Bronchial epithelial cell (primary cell): Measurements from ENCODE around the gene CEACAM8. TPM values are rescaled to one million over a fixed set of nuclear protein-coding genes. Genes with fewer than 3 reads are reported as not detected.
A peak's percentile ranks its signal among the peaks of the same experiment; 100 is the strongest.

Source experiments
- DNase-seq: peaks from one replicate; pipeline ENCODE4 v3.0.0-alpha.2; 2010; ENCODE audit warnings: low read depth
- FAIRE-seq: peaks from 2 replicates; lab custom pipeline; 2011; peaks lifted over from hg19 to GRCh38; lab: Jason Lieb, UNC
- H3K27me3 ChIP-seq: 2 replicates; pipeline ENCODE4 v1.5.1; 2011; ENCODE audit warnings: low read length; ENCODE audit not compliant: control insufficient read depth, insufficient read depth
- H3K36me3 ChIP-seq: 2 replicates; pipeline ENCODE4 v1.5.1; 2011; ENCODE audit warnings: low read length; ENCODE audit not compliant: control insufficient read depth, insufficient read depth
- H3K4me3 ChIP-seq: 2 replicates; pipeline ENCODE4 v1.5.1; 2011; ENCODE audit warnings: mild to moderate bottlenecking, low read depth, low read length, control low read depth
- total RNA-seq: library from RNA; depleted of rRNA; stranded (reverse); fragments of >200 nt; gene quantifications from 2 replicates; pipeline ENCODE4 v1.2.1, GENCODE V29; 2014
- TF ChIP-seq, protein P1 (sequence below): IDR thresholded peaks from 2 replicates; pipeline ENCODE4 v1.5.1; 2011; ENCODE audit warnings: mild to moderate bottlenecking, moderate library complexity, low read length, control low read depth, inconsistent platforms; ENCODE audit not compliant: insufficient read depth, severe bottlenecking

CEACAM8 gene
- total RNA-seq, 1 donor from 2014 or later = not detected

DNA sequence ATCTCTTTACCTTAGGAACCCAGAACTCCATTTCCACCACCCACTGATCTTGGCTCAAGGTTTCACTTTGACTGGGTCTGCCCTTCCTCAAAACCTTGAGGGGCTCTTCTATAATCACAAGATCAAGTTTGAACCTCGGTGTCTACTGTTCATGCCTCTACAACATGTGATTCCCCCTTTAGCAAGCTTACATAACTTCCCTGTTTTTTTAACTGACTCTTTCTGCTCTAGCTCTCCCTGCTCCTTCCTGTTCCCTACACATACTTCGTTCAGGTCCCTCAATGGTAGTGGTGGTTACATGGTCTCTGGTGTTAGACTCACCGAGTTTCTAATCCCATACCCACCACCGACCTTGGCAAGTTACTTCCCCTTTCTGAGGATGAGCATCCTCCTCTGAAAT lies 26.7 kb downstream of the CEACAM8 start:
- TF ChIP-seq, protein P1, sequence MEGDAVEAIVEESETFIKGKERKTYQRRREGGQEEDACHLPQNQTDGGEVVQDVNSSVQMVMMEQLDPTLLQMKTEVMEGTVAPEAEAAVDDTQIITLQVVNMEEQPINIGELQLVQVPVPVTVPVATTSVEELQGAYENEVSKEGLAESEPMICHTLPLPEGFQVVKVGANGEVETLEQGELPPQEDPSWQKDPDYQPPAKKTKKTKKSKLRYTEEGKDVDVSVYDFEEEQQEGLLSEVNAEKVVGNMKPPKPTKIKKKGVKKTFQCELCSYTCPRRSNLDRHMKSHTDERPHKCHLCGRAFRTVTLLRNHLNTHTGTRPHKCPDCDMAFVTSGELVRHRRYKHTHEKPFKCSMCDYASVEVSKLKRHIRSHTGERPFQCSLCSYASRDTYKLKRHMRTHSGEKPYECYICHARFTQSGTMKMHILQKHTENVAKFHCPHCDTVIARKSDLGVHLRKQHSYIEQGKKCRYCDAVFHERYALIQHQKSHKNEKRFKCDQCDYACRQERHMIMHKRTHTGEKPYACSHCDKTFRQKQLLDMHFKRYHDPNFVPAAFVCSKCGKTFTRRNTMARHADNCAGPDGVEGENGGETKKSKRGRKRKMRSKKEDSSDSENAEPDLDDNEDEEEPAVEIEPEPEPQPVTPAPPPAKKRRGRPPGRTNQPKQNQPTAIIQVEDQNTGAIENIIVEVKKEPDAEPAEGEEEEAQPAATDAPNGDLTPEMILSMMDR = no peak
- no peak for FAIRE-seq

DNA sequence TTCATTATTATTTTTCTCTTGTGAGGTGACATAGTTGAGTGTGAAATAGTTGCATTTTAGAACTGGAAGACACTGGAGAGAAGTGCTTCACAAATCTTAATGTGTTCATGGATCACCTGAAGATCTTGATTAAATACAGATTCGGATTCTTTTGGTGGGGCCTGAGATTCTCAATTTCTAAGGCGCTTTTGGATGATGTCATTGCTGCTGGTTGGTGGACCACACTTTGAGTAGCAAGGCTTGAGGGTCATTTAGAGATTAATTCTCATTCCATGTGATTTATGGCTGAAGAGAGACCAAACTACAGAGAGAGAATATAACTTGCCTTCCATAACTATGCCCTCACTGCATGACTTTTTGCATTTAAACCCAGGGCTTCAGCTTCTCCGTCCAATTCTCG lies 27.2 kb downstream of the CEACAM8 start:
- no peak for DNase-seq
- TF ChIP-seq, protein P1 = no peak
- FAIRE-seq = no peak
- Histone ChIP-seq H3K27me3 (no peaks in the 10 kb centered on the region), H3K36me3 (no peaks in the 10 kb centered on the region), H3K4me3 (no peak overlapping the region)

More for the DNA sequence above, 26.7 kb downstream of the CEACAM8 start:
- Histone ChIP-seq H3K4me3 (no peak overlapping the region), H3K36me3 (no peaks in the 10 kb centered on the region), H3K27me3 (no peaks in the 10 kb centered on the region)
- DNase-seq = no peak

DNA sequence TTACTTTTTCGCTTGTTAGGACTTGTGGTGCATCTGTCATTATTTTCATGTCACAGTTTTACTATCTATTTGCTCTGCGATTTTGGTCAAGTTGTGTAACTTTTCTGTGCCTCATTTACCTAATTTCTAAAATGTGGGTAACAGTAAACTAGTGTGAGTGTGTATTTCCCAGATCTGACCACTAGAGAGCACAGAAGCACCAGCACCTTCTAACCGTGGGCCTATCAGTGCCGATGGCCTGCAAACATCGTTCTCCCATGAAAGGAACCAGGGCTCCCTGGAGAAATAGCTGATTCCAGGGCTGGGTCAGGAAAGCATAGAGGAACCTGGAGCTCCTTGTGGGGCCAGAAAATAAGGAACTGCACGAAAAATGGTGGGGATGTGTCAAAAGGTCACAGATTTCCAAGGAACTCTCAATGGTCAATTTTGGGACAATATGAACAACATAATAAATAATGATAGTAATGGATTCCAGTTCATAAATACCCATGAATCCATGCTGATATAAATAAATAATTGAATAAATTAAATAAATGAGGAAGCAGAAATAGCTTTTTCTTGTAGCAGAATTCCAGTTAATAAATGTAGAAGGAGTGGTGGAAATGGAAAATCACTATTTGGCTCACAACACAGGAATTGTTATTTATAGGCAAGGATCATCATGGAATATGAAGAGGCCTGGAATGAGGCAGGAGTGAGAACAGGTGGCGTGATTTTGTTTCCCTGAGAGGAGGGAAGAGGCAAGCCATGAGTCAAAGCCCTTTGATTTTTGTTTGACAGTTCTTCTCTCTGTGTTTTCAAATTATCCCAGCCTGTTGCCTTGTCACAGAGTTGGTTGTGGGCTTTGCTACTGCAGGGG lies 31.1 kb downstream of the CEACAM8 start:
- FAIRE-seq (no peak), DNase-seq (peak; percentile 44)
- TF ChIP-seq, protein P1 = peak; percentile 68

DNA sequence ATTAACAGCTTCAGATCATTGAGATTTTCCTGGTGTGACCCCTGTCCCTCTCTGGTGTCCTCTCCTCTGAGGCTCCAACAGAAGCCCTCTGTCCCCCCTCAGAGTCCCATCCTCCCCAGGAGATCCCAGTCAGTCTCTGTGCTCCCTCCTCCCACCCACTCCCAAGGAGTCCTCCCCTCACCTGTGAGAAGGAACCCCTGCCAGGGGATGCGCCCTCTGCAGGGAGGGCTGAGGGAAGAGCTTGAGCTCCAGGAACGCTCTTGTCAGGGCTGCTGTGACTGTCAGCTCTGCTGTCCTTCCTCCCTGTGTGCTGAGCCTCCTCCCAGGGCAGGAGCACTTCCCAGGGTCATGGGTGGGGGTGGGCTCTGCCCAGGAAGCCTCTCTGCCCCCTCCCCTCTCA lies 33.2 kb downstream of the CEACAM8 start:
- no peaks in the 10 kb centered on the region for H3K27me3 ChIP-seq
- TF ChIP-seq, protein P1 = no peak
- FAIRE-seq = no peak

More for the DNA sequence above, 31.1 kb downstream of the CEACAM8 start:
- Histone ChIP-seq H3K4me3 (no peak overlapping the region), H3K27me3 (no peaks in the 10 kb centered on the region), H3K36me3 (no peaks in the 10 kb centered on the region)

DNA sequence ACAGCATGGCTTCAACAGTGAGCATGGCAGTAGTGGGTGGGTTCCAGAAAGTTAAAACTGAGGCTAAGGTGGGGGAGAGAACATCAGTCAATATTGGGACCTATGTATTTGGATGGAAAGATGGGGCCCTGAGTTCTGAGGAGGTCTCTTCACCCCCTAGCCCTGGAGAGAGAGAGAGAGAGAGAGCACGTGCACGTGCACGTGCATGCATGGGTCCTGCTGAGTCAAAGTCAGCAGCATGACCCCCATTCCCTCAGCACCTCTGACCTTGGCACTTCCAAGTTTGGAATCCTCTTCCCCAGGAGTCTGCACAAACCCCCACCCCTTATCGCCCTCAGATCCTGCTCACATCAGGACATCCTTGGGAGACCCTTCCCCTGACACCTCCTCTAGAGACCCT lies 34.0 kb downstream of the CEACAM8 start:
- no peaks in the 10 kb centered on the region for H3K36me3 ChIP-seq
- DNase-seq (no peak), FAIRE-seq (no peak)
- H3K4me3 ChIP-seq = no peak overlapping the region
- TF ChIP-seq, protein P1 = no peak
- H3K27me3 ChIP-seq = no peaks in the 10 kb centered on the region

More for the DNA sequence above, 33.2 kb downstream of the CEACAM8 start:
- Histone ChIP-seq H3K36me3 (no peaks in the 10 kb centered on the region), H3K4me3 (no peak overlapping the region)
- no peak for DNase-seq
